NB4 (cell line): ENCODE results near the gene APIP.

Source experiments
- MYC ChIP-seq: IDR thresholded peaks from 2 replicates; pipeline ENCODE4 v1.6.1; 2011; ENCODE audit warnings: low read depth, low read length
- POLR2A ChIP-seq: IDR thresholded peaks from 2 replicates; pipeline ENCODE4 v1.6.1; 2011; ENCODE audit warnings: mild to moderate bottlenecking; ENCODE audit not compliant: insufficient read length; ENCODE audit errors: extremely low read depth
- TF ChIP-seq, protein P1 (sequence below): IDR thresholded peaks from one replicate; pipeline ENCODE4 v1.5.1; 2012; ENCODE audit warnings: low read depth, low read length
- TF ChIP-seq, protein P2 (sequence below): IDR thresholded peaks from 2 replicates; pipeline ENCODE4 v1.6.1; 2011; ENCODE audit warnings: low read depth, low read length

DNA sequence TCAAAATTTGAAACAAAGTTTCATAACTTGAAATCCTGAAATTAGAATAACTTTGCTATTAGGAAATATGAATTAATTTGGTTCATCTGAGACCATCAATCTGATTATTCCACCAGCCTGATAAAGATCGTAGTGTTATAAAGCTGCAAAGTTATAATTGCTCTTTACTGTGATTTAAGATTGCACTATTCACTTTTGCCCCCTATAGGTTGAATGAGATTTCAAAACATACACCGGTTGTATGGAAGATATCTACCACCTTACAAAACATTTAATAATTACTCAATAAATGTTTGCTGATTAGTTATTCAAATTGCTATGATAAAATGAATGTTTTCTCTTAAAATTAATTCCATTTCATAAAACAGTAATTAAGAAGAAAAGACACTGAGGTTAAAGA lies 26.1 kb downstream of the APIP start:
- TF ChIP-seq POLR2A (no peak), MYC (no peak)
- TF ChIP-seq, protein P1, sequence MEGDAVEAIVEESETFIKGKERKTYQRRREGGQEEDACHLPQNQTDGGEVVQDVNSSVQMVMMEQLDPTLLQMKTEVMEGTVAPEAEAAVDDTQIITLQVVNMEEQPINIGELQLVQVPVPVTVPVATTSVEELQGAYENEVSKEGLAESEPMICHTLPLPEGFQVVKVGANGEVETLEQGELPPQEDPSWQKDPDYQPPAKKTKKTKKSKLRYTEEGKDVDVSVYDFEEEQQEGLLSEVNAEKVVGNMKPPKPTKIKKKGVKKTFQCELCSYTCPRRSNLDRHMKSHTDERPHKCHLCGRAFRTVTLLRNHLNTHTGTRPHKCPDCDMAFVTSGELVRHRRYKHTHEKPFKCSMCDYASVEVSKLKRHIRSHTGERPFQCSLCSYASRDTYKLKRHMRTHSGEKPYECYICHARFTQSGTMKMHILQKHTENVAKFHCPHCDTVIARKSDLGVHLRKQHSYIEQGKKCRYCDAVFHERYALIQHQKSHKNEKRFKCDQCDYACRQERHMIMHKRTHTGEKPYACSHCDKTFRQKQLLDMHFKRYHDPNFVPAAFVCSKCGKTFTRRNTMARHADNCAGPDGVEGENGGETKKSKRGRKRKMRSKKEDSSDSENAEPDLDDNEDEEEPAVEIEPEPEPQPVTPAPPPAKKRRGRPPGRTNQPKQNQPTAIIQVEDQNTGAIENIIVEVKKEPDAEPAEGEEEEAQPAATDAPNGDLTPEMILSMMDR, result no peak
- TF ChIP-seq, protein P2, sequence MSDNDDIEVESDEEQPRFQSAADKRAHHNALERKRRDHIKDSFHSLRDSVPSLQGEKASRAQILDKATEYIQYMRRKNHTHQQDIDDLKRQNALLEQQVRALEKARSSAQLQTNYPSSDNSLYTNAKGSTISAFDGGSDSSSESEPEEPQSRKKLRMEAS, result no peak
